AG08396 (cell line): Measurements from ENCODE around the gene PEX16.

Source experiments
- DNase-seq: peaks from one replicate; pipeline ENCODE4 v3.0.0; 2012; ENCODE audit warnings: low spot score, mixed read lengths

The PEX16 gene

DNA sequence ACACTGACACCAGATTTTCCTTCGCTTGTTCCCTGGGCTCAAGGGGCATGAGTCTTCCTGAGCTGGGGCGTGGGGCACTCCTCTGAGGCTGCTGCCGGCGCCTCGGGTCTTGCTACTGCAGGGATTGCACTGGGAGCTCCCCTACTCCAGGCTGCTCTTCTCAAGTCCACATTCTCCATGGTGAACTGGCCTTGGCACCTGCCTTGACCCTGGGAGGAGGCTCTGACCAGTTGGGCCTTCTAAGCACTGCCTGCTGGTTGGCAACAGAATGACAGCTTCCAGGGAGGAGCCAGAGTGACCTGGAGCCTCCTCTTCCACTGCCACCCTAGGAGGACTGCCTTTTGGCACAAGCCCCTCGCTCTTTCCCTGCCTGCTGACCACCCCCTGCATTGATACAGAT, 20.1 kb downstream of the PEX16 start:
- DNase-seq, result no peak

- no peak for DNase-seq
Measured at GRCh38 chr11:45896422-45896984, 21.2 kb downstream of the PEX16 start.

DNA sequence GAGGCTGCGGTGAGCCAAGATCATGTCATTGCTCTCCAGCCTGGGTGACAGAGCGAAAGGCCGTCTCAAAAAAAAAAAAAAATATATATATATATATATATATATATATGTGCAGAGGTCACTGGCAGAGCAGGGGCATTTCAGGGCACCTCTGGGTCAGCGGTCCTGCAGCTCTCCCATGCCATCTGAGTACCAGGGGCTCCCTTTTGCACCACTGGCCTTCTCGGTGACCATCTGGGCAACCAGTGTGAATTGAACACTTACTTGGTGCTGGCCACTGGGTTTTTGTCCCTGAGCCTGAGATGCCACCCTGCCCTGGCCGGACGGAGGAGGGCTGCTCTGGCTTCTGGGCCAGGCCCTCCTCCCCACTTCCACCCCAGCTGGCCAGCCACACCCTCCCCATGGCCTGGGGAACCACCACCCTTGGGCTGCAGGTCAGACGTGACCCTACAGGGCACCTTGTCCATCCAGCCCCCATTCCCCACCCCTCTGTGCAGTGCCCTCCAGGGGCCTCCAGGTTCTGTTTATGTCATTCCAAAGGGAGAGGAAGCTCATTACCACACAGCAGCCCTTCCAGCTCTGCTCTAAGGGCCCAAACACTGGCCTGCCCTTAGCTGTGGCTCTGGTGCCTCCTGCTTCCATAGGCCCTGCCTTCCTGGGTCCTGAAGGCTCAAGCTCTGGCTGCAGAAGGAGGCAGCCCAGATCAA, 22.0 kb downstream of the PEX16 start:
- DNase-seq, result no peak

GRCh38 chr11:45894555-45895247, 23.0 kb downstream of the PEX16 start:
- no peak for DNase-seq

DNA sequence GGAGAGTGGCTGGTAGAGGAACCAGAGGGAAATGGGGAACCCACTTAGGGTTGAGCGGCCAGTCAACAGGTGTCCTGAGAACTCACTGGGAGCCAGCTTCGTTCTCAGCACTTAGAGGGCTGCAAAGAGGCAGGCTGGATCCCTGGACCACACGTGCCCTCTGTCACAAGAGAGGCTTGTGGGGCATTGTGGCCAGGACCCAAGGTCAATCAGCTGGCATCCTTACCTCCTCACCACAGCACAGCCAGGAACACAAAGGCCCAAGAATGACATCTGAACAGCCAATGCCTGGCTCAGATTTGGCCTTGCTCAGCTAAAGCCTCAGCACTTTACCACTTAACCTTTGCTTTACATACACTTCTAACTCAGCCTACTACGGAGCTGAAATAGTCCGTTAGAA, 24.8 kb downstream of the PEX16 start:
- DNase-seq, result no peak

DNA sequence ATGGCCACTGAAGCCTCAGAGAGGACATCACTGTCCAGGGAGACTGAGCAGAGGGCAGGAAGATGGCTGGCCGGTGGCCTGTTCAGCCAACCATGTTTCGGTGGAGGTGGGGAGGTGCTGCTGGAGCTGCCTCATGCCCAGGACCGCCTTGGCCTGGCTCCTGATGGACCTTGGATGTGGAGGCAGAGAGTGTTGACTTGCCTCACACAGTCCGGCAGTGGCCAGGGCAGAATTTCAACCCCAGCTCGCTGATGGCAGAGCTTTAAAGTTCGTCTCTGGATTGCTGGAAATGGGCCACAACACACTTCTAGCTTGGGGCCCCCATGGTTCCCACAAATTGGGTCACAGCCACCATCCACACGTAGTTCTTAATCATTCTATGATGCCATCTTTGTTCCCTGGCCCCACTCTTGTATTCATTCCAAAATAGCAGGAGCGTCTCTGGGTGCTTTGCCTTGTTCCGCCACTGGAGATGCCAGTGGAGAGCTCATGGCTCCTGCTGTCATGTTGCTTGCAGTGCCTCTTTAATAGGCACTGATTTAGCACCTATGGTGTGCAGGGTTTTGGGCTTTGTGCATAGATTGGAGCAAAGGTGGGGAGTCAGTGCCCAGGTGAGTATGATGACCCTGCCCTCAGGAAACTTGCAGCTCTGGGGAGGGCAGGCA, 26.7 kb downstream of the PEX16 start:
- DNase-seq, result no peak

DNA sequence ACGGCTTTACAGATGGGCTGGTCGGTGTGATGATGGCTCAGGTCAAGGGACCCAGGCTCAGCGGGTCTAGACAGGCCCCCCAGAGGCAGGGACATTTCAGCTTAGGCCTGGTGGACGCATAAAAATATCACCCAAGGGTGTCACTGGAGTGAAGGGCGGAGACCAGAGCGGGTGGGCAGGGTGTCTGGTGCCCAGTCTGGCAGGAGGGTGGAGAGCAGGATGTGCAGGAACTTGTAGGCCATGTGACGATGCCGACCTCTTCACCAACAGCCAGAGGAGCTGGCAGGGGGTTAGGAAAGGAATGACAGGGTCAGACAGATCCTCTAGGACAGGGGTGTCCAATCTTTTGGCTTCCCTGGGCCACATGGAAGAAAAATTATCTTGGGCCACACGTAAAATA, 27.7 kb downstream of the PEX16 start:
- DNase-seq, result no peak

- no peak for DNase-seq
Measured at GRCh38 chr11:45889555-45889954, 28.1 kb downstream of the PEX16 start.

DNA sequence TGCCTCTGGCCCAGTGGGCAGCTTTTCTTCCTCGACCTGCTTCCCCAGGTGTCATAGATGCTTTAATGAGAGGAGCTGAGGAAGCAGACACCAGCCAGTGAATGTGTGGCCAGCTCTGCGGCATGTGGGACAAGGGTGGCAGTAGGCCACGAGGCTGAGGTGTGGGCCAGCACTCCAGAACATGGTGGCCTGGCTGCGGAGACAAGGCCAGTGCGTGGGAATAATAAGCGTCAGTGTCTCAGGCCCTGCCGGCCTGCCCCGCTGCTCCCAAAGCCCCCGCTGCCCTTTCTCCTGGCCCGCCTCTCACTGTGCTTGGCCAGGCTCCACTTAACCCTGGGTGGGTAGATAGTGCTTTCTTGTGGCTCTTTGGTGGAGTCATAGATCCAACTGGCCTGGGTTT, 30.1 kb downstream of the PEX16 start:
- no peak for DNase-seq

- no peak for DNase-seq
Measured at GRCh38 chr11:45886816-45887520, 30.7 kb downstream of the PEX16 start.

GRCh38 chr11:45885921-45886721, 31.6 kb downstream of the PEX16 start:
- no peak for DNase-seq

DNA sequence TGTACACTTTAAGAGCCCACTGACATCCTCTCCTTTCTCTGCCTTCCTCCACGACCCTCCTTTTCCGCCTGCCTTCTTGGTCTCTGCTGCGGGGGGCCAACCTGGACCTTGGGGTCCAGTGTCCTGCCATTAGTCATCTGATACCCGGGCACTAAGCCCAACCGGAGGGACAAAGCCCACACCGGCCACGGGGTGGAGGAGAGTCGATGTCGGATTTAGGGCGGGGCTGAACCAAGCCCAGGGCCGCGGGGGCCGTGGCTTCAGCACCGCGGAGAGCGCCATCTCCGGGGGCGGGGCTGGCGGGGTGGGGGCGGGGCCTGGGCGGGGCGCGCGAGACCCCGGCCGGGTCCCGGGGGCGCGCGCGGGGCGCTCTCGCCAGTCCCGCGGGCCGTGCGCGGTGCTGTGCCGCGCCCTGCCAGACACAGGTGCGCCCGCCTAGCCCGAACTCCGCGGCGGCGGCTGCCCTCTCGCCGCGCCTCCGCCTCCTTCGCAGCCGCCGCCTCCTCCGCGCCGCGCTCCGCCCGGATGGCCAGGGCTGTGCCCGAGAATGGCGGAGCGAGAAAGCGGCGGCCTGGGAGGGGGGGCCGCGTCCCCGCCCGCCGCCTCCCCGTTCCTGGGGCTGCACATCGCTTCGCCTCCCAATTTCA, 32.3 kb downstream of the PEX16 start, which contains the start of gene MAPK8IP1:
Gene MAPK8IP1, plus strand, starts transcription at position 378 of the 647 bp plus-strand sequence. Its CDS starts 170 bp downstream, at position 548.
- peak; percentile 85 for DNase-seq

- no peak for DNase-seq
Measured at GRCh38 chr11:45884596-45885185, 33.0 kb downstream of the PEX16 start.

DNA sequence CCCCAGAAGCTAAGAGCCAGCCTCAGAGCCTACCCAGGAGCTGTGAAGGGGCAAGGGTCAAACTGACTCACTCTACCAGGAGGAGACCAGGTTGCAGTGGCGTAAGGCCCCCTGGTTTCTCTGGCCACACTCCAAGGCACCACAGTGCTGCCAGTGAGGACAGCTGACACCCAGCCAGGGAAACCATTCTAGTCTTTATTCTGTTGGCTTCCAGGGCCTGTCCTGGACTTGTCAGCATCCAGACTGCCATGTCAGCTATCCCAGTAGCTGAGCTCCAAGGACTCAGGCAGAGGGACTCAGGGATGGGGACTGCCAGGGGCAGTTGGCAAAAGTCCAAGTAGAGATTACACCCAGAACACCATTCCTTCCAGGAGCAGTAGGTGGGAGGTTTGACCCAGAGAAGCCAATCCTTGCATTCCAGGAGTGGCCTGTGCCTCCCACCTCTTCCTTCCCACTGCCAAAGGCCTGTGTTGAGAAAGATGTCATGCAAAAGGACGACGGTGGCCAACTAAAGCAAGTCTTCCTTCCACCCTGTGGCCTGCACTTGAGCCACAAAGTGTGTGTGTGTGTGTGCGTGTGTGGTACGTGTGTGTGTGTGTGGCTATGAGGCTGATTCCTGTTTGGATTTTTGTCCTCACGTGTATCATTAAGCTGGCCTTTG, 35.8 kb downstream of the PEX16 start:
- no peak for DNase-seq

- no peak for DNase-seq
Measured at GRCh38 chr11:45880772-45881570, 36.7 kb downstream of the PEX16 start.

DNA sequence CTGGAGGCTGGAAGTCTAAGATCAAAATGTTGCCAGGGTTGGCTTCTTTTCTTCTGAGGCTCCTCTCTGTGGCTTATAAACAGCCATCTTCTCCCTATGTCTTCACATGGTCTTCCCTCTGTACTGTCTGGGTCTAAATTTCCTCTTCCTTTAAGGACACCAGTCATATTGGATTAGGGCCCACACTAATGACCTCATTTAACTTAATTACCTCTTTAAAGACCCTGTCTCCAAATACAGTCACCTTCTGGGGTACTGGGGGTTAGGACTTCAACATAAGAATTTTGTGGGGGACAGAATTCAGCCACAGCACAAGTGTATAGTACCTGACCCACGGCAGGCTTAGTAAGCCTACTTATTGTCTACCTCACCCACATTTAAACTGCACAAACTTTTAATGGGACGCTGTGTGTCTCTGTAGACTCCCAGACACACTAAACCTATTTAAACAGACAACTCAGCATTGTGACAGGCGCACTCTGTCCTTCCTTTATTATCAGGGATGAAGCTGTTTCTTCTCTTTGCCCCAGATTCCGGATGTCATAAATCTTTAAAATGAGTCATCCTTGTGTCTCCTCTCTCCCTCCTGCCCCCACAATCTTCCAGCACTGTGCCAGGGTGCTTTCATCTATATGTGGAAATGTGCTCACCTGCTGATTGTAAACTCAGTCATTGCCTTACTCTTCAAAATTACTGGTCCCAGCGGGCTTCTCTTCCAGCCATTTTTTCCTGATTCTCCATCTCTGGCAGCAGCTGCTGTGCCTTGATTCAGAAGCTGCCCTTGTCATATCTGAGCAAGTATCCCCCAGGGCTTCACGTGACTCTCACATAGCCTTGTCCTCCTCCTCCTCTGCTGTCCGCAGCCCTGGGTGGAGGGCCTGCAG, 37.6 kb downstream of the PEX16 start:
- DNase-seq, result no peak

GRCh38 chr11:45877845-45878244, 39.8 kb downstream of the PEX16 start:
- no peak for DNase-seq

- no peak for DNase-seq
Measured at GRCh38 chr11:45877221-45877620, 40.5 kb downstream of the PEX16 start.
